Measurements from ENCODE around the gene BAZ1B.
A peak's percentile ranks its signal among the peaks of the same experiment; 100 is the strongest.
"Not testable (repeated sequence)": the region's sequence is repeated elsewhere in the genome, so short reads cannot be mapped to it uniquely, and the experiment has no call there.

BAZ1B gene

GRCh38 chr7:73522105-73522872 lies at the start of gene BAZ1B:
TSS of gene BAZ1B (minus strand) at chr7:73522293. CDS start at chr7:73521933, 360 bp downstream.
- DNase-seq (ENCODE audit: low spot score): peak; percentile 98

GRCh38 chr7:73570977-73571376 lies 48.9 kb upstream of the BAZ1B start:
- DNase-seq (ENCODE audit: low spot score): no peak

GRCh38 chr7:73570521-73570920 lies 48.4 kb upstream of the BAZ1B start:
- DNase-seq (ENCODE audit: low spot score): no peak

- DNase-seq (ENCODE audit: low spot score): no peak
Measured at GRCh38 chr7:73569042-73569608, 47.0 kb upstream of the BAZ1B start.

- DNase-seq (ENCODE audit: low spot score): no peak
Measured at GRCh38 chr7:73567846-73568685, 46.0 kb upstream of the BAZ1B start.

- no peak for DNase-seq (ENCODE audit: low spot score)
Measured at GRCh38 chr7:73567140-73567539, 45.0 kb upstream of the BAZ1B start.

- DNase-seq (ENCODE audit: low spot score): not testable (repeated sequence)
Measured at GRCh38 chr7:73566431-73566830, 44.3 kb upstream of the BAZ1B start.

- no peak for DNase-seq (ENCODE audit: low spot score)
Measured at GRCh38 chr7:73565675-73566340, 43.7 kb upstream of the BAZ1B start.

- DNase-seq (ENCODE audit: low spot score): no peak
Measured at GRCh38 chr7:73560109-73560835, 38.2 kb upstream of the BAZ1B start.

- DNase-seq (ENCODE audit: low spot score): peak; percentile 99
Measured at GRCh38 chr7:73557397-73558257, 35.5 kb upstream of the BAZ1B start, which contains the start of gene BCL7B. TSS of gene BCL7B (minus strand) at chr7:73557690. CDS start at chr7:73557578, 112 bp downstream.

GRCh38 chr7:73557108-73557396 lies 35.0 kb upstream of the BAZ1B start:
- peak; percentile 99 for DNase-seq (ENCODE audit: low spot score)

- no peak for DNase-seq (ENCODE audit: low spot score)
Measured at GRCh38 chr7:73556208-73557107, 34.4 kb upstream of the BAZ1B start.

- DNase-seq (ENCODE audit: low spot score): no peak
Measured at GRCh38 chr7:73555411-73555982, 33.4 kb upstream of the BAZ1B start.

- DNase-seq (ENCODE audit: low spot score): not testable (repeated sequence)
Measured at GRCh38 chr7:73550093-73550492, 28.0 kb upstream of the BAZ1B start.

- DNase-seq (ENCODE audit: low spot score): no peak
Measured at GRCh38 chr7:73549176-73549575, 27.1 kb upstream of the BAZ1B start.

GRCh38 chr7:73547841-73548240 lies 25.7 kb upstream of the BAZ1B start:
- no peak for DNase-seq (ENCODE audit: low spot score)

- no peak for DNase-seq (ENCODE audit: low spot score)
Measured at GRCh38 chr7:73544678-73545077, 22.6 kb upstream of the BAZ1B start.

GRCh38 chr7:73541722-73542121 lies 19.6 kb upstream of the BAZ1B start:
- DNase-seq (ENCODE audit: low spot score): no peak

- DNase-seq (ENCODE audit: low spot score): no peak
Measured at GRCh38 chr7:73539709-73540108, 17.6 kb upstream of the BAZ1B start.

Measured in D341Med (cell line).